GM21825 (cell line): ENCODE measurements around the gene ESR1.
A peak's percentile ranks its signal among the peaks of the same experiment; 100 is the strongest.

Experiments used
- ATAC-seq: cut with Tn5 transposase; IDR thresholded peaks from one replicate; pipeline ENCODE4 v1.9.1; 2021; ENCODE audit warnings: mild to moderate bottlenecking, moderate library complexity; ENCODE audit not compliant: unreplicated experiment

ESR1 gene

GRCh38 chr6:152166897-152167296, 359.4 kb downstream of the ESR1 start:
- ATAC-seq = no peak

- ATAC-seq = no peak
Observed at GRCh38 chr6:152167641-152168603, 360.4 kb downstream of the ESR1 start.

DNA sequence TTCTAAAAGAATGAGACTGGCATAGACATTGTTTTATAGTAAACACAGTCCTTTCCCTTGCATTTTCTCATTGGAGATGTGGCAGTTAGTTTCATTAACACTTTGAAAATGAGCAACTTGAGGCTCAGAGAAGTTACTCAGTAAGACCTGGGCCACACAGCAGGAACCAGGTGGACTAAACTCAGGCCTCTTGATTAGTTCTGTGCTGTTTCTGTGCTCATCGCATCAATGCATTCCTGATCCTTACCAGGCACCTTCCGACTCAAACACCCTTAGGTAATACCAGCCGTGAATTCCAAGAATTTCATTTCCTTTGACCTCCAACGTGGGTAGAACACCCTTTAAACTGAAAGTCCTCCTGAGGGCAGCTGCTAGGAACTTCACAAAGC, 362.8 kb downstream of the ESR1 start:
- no peak for ATAC-seq

DNA sequence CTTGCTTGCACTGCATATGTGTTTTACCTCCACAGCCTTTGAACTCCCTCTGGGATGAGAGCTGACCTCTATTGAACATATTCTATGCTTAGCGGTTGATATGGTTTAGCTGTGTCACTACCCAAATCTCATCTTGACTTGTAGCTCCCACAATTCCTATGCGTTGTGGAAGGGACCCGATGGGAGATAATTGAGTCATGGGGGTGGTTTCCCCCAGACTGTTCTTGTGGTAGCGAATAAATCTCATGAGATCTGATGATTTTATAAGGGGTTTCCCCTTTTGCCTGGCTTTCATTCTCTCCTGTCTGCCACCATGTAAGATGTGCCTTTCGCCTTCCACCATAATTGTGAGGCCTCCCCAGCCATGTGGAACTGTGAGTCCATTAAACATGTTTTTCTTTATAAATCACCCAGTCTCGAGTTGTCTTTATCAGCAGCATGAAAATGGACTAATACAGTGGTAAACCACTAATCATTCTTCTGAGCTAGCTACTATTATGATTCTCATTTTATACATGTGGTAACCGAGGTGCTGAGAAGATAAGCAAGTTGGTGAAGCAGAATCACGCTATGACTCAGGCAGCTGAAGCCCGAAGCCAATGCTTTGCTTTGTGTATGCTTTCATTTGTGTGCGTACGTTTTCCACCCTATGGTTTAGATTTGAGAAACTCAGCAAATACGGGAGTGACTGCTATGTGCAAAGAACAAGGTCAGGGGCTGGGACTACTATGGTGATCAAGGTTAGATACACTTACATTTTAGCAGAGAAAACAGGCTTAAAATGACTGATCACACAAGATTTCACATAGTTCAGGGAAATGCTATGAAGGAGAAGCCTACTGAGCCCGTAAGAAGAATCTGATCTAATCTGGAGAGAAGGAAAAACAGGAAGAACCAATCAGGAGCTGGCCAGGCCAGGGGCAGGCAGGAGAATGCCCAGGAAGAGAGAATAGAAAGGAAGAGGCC, 363.5 kb downstream of the ESR1 start:
- ATAC-seq = peak; percentile 94

- ATAC-seq = no peak
Observed at GRCh38 chr6:152173321-152173720, 365.8 kb downstream of the ESR1 start.

DNA sequence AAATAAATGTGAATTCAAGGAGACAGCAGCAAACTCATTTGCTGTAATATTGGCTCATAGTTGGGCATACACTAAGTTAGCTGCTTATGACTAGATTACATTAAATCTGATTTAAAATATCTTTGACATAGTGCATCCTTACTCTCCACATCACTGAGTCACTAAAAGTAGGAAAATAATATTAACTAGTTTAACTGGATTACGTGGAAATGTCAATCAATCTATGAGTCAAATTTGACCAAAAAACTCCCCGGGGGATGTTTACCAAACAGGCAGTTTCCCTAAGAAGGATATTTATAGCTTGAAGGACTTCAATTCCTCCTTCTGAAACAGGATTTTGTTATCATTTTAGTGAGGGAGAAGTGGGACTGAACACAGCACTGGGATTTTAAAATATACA, 366.5 kb downstream of the ESR1 start:
- ATAC-seq = no peak

GRCh38 chr6:152176268-152176667, 368.8 kb downstream of the ESR1 start:
- ATAC-seq = no peak
